Hindlimb muscle (tissue), 1 donor: ENCODE data around the gene NKD1. TPM values are rescaled to one million over a fixed set of nuclear protein-coding genes. Genes with fewer than 3 reads are reported as not detected.

ENCODE experiments used
- DNase-seq: peaks from one replicate; pipeline ENCODE4 v3.0.0-alpha.2; 2013
- polyA plus RNA-seq: library from polyadenylated mRNA; unstranded; fragments of 120-200 nt; gene quantifications from one replicate; pipeline ENCODE4 v1.2.1, GENCODE V29; 2013; ENCODE audit not compliant: insufficient read length

NKD1 gene
- polyA plus RNA-seq, 1 donor, result 13.1 TPM

DNA sequence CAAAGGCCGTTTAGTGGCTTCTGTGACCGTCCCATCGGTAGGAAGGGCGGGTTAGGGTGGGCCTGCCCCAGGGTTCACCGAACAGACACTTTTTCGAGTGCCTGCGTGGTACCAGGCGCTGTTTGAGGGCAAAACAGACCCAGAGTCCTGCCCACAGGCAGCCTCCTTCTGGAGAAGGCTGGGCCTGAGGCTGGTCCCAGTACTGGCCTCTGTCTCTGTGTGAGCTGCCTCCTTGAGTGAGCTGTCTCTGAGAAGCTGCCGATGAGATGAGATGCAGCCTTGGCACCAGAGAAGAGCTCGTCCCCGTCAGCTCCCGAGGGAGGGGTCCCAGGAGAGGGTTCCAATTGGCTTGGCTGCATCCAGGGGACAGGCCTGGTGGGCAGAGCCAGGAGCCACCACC is 53.1 kb downstream of the NKD1 start:
- DNase-seq, result no peak

DNA sequence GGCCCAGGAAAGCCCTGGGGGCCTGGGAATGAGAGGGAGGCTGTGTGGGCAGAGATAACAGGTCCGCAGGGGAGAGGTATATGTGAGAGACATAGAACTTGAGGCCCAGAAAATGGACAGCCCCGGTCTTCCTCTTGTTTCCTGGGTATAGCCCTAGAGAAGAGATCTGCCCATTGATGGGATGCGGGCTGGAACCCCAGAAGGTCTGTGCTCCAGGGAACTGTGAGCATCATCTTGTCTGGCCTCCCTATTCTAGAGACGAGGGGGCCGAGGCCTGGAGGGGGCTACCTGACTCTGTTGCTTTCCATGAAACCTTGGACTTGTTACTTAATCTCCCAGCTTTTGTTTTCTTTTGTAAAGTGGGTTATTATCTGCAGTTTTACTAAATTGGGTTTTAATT is 53.9 kb downstream of the NKD1 start:
- no peak for DNase-seq

DNA sequence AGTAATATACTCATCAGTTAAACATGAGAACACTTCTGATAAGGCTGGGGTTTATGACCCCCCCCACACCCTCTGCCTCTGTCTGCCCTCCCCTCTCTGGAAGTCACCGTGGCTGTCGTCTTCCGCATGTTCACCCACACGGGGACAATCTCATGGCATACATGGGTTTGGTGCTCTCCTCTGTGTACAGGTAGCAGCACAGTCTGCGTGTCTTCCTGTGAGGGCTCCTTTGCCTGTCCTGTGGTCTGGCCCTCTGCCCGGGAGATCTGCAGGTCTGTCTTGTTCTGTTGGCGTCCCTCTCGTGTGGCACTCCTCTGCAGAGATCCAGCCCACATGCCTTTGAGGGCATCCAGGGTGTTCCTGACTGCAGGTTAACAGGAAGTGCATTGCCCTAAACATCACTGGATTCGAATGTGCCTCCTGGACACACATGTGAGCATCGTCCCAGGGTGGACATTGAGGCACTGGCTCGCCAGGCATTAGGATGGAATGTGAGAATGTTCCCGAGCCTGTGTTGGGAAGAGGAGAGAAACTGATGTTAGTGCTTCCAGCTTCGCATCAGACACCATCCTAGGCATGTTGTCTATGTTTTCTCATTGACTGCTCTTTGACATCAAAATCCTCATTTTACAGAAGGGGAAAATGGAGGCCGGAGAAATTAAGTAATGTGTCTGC is 54.5 kb downstream of the NKD1 start:
- no peak for DNase-seq

DNA sequence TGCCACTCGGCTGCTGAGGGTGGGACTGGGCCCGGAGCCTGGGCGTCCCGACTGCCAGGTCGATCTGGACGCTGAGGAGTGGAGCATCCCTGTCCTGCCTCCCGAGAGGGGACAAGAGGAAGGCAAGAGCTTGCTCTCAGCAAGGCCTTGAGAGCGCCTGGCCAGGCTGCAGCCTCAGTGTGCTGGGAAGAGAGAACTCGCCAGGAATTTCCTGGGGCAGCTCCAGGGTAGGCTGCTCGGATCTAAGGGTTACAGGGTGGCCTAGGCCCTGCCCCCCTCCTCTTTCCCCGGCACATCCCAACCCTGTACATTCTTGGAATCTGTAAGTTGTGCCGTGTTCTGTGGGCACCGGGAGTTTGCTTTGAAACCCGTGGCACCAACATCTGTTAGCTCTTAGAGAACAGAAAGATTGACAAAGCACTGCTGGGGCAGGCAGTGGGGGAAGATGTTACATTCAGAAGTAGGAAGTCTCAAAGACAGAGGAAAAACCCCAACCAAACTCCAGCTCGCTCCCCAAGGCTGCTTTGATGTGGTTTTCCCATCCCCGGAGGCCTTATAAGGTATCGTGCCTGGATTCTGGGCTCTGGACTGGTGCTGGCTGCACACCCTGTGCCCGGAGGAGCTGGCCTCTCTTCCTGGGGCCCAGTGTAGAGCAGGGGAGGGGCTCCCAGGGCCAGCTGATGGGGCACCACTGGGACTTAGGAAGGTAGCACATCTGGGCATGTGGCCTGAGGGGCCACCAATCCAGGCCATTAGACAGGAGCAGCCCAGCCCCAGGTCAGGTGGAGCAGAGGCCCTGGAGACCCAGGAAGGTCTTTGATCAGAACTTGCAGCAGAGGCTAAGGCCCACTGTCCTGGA is 55.2 kb downstream of the NKD1 start:
- peak; percentile 52 for DNase-seq

DNA sequence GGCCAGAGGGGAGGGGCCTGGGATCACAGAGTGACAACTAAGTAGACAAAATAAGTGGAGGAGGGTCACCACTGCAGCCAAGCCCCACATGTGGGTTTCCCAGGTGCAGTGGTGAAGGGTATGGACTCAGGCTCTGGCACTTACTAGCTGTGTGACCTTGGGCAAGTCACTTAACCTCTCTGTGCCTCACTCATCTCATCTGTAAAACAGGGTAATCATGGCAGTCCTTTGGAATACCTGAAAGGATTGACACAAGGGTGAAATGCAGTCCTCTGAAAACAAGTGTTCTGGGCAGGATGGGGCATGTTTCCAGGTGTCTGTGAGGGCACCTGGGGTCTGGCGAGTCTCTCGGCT is 55.8 kb downstream of the NKD1 start:
- no peak for DNase-seq

DNA sequence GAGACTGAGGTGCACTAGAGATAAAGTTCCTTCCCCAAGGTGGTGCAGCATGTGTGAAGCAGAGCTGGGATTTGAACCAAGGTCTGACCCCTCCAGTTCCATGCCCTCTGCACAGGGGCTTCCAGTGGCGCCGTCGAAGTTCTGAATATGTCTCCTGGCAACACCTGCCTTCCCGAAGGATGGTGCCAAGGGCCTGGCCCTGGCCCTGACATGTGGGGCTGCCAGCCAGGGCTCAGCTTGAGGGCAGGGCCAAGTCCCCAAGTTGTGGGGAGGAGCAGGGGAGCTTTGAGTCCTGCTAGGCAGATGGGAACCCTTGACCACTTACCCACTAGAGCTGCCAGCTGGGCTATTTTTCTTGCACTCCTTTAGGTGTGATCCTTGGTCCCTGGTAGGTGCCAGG is 56.4 kb downstream of the NKD1 start:
- no peak for DNase-seq

DNA sequence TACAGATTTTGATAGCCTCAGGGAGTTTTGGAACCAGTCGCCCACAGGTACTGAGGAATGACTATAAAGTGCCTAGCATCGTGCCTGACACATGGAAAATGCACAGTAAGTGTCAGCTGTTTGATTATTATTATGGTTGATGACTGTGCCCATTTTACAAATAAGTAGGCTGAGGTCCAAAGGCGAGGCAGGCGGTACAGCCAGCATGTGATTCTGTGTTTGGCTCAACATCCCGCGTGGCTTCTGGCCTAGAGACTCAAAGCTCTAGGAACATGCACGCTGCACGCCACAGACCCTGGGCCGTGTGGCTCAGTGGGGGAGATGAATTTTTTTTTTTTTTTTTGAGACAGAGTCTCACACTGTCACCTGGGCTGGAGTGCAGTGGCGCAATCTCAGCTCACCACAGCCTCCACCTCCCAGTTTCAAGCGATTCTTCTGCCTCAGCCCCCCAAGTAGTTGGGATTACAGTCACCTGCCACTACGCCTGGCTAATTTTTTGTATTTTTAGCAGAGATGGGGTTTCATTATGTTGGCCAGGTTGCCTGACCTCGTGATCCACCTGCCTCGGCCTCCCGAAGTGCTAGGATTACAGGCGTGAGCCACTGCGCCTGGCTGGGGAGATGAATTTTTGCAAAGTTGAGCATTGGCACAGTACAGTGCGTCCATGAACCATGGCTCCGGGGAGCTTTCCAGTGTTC is 57.7 kb downstream of the NKD1 start:
- no peak for DNase-seq

DNA sequence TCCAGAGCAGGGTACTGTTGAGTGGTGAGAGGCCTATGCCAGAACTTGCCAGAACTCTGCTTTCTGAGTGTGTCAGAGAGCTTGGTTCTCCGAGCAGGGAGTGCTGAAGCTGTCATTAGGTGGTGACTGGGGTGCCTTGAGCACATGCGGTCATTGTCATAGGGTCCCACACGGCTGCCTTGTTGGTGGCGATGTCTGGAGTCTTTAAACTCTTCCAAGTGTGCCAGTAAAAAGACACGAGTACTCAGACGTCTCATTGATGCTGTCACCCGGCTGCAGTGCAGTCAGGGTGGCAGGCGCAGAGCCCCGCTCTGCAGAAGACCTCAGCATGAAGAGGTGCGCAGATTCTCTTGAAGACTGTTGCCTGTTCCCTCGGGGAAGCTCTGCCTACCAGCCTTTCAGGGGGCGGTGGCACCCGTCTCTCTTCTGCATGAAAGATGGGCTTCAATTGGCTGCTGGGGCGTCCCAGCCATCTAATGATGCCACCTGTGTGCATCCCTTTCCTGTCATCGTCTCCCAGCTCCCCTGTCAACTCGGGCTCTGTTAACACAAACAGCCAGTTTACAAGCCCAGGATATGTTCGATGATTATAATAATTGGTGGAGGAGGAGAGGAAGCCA is 58.3 kb downstream of the NKD1 start:
- no peak for DNase-seq

DNA sequence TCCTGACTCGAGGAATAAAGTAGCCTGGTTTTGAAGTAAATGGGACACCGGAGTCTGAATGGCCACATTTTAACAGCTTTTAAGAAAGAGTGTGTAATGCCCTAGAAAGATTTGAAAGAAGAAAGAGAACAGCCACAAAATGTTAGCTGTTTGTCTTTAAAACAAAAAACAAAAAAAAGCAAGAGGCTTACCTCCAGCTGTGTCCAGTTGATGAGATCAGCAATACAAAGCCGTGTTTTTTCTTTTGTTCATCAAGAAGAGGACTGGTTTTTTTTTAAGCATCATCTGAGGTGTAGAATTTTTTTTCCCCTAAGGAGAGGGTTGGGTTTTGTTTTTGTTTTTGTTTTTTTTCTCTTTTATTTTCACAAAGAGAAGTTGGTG is 58.8 kb downstream of the NKD1 start:
- DNase-seq, result no peak

DNA sequence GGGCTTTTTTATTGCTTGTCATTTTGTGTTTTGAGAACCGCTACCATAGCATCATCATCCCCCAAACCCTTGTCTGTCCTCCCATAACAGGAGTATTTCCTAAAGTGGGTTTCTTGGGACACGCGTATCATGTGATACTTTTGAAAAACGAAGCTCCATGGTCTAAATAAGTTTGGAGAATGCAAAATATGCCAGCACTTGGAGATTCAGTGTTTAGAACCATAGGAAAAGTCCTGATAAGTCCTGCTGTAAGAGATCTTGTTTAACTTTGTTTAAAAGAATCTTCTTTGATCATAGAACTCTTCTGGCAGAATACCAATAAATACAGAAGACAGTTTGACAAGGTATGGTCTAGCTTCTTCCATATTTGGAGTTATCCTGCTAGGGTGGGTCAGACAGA is 59.3 kb downstream of the NKD1 start:
- DNase-seq, result no peak

DNA sequence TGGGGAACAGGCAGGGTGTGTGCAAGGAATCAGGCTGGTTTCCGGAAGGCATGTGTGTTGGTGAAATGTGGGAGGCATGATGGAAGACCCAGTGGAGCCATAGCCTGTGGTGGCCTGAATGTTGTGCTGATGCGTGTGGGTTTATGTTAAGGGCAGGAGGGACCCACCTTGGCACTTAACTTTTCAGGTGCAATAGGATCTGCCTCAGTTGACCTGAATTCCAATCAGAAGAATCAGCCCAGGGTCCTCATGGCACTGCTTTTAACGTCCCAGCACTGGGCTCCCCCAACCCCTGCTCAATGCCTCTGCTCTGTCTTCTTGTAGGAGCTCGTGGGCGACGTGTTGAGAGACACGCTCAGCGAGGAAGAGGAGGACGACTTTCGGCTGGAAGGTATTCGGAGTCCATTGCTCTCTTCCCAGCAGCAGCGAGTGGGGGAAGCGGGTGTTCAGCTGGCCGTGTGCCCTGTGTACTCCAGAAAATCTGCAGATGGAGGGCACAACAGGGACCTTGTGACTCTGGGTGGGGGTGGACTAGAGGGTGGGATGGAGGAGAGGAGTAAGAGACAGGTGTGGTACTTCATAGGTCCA is 59.9 kb downstream of the NKD1 start:
- no peak for DNase-seq

DNA sequence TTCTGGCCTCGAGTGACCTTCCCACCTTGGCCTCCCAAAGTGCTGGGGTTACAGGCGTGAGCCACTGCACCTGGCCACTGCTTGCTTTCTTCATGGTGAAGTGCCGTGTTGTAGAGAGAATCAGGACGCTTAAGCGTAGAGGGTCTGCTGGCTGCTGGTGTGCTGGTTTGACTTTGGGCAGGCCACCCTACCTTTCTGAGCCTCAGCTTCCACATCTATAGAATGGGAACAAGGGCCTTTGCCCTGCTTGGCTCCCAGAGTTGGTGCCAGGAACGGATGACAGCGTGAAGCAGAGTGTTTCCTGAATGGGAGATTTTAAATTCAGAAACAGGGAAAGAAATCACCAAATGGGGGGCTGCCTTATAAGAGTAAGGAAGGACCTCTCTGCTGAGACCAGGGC is 60.9 kb downstream of the NKD1 start:
- no peak for DNase-seq

DNA sequence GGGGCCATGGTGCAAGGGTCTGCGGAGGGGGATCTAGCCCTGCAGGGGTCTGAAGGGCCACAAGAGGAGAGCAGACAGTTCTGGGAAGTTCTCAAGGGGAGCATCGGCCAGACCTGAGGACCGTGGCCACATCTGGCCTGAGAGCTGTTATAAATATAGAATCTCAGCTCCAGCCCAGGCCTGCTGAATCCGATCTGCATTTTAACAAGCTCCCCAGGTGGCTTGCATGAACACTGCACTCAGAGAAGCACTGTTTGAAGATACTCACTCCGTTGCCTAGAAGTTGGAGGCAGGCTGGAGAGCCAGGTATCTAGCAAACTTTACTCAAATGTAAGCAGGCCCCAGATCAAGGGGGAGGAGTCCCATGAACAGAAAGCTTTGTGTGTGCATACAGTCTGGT is 61.3 kb downstream of the NKD1 start:
- DNase-seq, result peak; percentile 77

DNA sequence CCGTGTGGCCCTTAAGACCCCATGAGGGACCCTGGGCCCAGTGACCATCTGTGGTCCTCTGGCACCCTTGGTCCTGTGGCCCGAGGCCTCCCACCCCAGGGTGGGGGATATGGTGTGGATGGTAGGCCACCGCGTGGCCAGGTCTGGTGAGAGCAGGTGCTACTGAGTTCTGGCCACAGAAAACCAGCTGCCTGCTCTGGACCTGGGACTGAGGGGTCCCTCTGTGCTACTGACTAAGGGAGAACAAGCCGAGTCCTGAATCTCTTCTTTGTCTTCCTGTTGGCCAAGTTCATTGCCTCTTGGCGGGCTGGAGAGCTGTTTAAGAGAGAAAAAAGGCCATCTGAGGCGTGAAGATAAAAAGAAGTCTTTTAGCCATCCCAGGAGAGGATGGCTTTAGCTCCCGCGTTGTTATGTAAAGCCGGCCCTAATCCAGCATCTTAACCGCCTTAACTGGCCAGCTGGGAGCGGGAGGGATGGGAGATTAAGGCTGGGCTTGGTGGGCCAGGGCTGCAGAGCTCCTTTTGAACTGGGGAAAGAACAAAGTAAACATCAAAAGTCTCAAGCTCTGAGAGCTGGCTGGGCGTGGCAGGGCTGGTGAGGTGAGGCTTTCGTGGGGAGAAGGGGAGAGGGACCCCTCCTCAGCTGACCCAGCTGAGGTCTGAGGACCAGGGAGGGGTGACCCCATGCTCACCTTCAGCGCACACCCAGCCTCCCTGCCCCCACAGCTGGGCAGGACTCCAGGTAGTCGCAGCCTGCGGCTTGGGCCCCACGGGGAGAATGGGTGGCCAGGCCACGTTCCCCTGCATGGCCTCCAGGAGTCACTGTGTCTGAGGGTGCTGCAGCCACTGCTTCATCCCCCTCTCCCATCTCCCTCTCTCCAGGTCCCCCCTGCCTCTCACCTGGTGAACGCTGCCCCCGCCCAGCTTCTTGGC is 62.4 kb downstream of the NKD1 start:
- DNase-seq, result peak; percentile 58

DNA sequence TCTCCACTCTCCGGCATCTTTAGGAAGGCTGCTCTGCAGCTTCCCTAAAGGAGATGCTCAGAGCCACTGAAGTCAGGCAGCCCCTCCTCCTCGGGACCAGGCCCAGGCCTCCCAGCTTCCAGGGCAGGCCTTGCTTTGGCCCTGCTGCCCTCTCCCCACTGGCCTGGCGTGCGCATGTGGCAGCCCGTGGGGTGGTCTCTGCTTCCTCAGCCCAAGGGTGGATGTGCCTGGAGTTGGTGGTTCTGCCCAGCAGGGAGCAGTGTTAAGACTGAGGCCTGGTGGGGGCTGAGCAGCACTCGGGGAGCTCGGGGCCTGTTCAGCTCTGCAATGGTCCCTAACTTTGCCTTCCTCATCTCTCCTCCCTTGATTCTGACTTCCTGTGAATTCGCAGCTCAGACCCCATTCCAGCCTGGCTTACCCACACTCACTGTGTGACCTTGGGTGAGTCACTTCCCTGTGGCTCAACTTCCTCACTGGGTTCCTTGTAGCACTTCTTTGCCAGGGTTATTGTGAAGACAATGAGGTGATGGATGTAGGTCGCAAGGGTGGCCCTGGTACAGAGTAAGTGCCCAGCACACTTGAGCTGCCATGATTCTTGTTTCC is 63.2 kb downstream of the NKD1 start:
- no peak for DNase-seq

DNA sequence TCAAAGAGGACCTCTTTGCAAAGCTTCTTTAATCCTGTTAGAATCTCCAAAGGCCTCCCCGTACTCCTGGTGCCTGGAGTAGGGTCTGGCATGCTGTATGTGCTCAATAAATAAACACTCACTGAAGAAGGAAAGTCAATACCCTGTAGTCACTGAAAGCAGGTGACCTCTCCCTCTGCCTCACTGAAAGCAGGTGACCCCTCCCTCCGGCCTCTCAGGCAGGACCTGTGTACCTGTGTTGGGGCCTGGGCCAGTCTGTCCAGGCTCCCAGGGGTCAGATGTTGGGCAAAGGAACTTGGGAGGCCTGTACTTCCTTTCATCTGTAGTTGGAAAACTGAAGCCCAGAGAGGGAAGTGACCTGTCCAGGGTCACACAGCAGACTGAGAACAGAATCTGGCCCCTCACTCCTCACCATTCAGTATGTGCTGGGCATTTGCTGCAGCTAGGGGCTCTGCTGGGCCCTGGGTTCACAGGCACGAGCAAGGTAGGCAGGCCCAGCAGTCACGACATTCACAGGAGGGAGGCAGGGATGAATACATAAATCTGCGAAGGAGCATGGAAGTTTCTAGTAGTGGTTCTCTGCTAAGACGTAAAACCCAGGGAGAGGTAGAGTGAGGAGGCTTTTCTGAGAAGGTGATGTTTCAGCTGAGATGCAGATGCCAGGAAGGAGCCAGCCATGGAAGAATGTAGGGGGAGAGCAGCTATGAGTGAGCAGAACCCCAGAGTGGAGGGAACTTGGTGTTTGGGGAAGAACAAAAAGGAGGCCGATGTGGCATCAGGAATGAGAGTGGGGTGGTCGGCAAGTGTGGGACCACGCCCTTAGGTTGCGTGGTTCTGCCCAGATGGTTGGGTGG is 64.0 kb downstream of the NKD1 start:
- no peak for DNase-seq

DNA sequence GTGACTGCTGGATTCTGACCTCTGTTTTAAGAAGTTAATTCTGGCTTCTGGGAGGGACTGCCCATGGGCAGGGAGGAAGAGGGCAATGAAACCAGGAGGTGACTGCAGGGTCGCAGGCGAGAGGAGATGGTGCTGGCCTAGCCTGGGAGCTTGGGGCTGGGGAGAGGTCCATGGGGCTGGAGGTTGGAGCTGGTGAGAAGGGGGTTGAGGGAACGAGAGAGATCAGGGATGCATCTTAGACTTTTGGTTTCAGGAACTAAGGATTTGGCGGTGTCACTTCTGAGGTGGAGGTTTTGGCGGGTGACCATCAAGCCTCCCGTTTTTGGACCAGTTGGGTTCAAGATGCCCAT is 64.6 kb downstream of the NKD1 start:
- no peak for DNase-seq

DNA sequence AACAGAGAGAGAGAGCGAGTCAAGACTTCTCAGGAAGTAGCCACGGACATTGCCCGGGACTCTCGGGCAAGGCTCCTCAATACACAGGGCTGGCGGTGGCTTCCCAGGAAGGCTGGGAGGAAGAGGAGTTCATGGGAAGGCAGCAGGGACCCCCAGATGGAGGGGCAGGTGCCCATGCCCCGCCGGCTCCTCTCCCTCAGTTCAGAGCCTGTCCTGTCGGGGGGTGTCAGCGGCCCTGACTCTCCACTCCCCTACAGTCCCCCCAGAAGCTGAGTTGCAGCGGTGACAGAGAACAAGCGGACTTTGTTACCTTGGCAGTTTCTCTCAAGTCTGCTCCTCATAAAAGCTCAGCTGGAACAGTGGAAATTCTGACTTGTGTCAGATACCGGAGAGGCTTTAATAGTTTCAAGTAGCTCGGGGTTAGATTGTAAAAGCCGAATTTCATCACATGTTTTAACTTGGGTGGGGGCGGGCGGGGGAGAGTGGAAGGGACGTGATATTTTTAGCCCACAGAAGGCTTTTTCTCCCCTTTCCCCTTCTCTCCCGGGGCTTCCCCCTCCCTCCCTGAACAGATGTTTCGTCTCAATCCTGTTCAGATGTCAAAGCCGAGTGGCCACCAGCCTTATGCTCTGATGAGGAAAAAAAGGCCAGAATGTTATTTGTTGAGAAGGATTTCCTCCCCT is 65.2 kb downstream of the NKD1 start:
- peak; percentile 79 for DNase-seq

DNA sequence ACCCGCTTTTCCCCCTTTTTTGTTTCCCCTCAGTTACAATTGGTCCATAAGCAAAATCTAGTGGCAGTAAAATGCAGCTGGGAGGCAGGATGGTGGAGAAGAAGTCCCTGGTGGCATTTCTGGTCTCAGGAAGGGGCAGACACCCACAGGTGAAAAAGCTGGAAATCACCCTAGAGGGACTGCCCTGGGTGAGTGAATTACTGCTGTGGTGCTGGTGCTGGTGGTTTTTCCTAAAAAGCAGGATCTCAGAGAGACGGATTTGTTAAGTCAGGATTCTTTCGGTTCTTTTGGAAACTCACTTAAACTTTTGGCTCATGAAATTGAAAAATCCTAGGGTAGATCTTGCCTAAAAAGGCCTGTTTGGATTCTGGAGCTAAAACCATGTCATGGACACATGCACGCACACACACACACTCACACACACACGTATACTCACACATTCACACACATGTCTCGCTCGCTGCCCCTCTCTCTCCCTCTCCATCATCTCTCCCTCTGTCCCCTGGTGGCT is 65.8 kb downstream of the NKD1 start:
- peak; percentile 45 for DNase-seq
